ENCODE results near the gene TBC1D2. TPM values are rescaled to one million over a fixed set of nuclear protein-coding genes. Genes with fewer than 3 reads are reported as not detected.

TBC1D2 gene
- total and polyA plus RNA-seq, 2 experiments from 2014 or later = 3.7 to 6.8 TPM

- H3K27me3 Mint-ChIP-seq (ENCODE audit: insufficient read depth, low read depth, poor library complexity) = peaks cover 4% of the 10 kb centered on the region
- H3K27ac Mint-ChIP-seq = no peak overlapping the region
- Histone ChIP-seq H3K36me3 (ENCODE audit: insufficient read depth) (no peaks in the 10 kb centered on the region), H3K4me2 (no peak overlapping the region), H3K9me2 (ENCODE audit: insufficient read depth) (no peaks in the 10 kb centered on the region), H3K4me3 (no peak overlapping the region), H3K79me2 (replicated peaks; ENCODE audit: insufficient read depth) (no peaks in the 10 kb centered on the region), H3K4me1 (ENCODE audit: insufficient read depth) (no peaks in the 10 kb centered on the region), H3K27ac (ENCODE audit: low read depth) (no peak overlapping the region), H2AFZ (peak overlapping the region; percentile 78), H4K20me1 (replicated peaks; ENCODE audit: insufficient read depth) (no peaks in the 10 kb centered on the region), H3F3A (replicated peaks; ENCODE audit: low read depth) (no peaks in the 10 kb centered on the region), H3K27me3 (ENCODE audit: insufficient read depth) (no peaks in the 10 kb centered on the region)
- H3K4me3 Mint-ChIP-seq = no peak overlapping the region
- H3K9me3 Mint-ChIP-seq = no peaks in the 10 kb centered on the region
- H3K4me1 Mint-ChIP-seq = no peaks in the 10 kb centered on the region; the same call in 1 of the 3 replicates
- ATAC-seq (no peak), DNase-seq (ENCODE audit: low spot score) (no peak)
- TF ChIP-seq CTCF (conservative IDR thresholded peaks at IDR 0.05; ENCODE audit: low read depth in 2 of 2) = no peak
- TF ChIP-seq ZNF114 (CRISPR knock-in tag; IDR thresholded peaks at IDR 0.05) = no peak
- TF ChIP-seq STAT1 (IDR thresholded peaks at IDR 0.05; ENCODE audit: unreplicated experiment) = no peak
- TF ChIP-seq NANOG (IDR thresholded peaks at IDR 0.05; ENCODE audit: borderline replicate concordance) = no peak
- no peak for TF ChIP-seq CREB1 (CRISPR knock-in tag; IDR thresholded peaks at IDR 0.05; ENCODE audit: low read depth)
- no peak for TF ChIP-seq EZH2 (IDR thresholded peaks at IDR 0.05; ENCODE audit: low read depth, unreplicated experiment)
- TF ChIP-seq EZH2phosphoT487 (IDR thresholded peaks at IDR 0.05; ENCODE audit: unreplicated experiment) = no peak
- TF ChIP-seq REST (IDR thresholded peaks at IDR 0.05; ENCODE audit: unreplicated experiment) = no peak
- TF ChIP-seq ZNF331 (CRISPR knock-in tag; IDR thresholded peaks at IDR 0.05; ENCODE audit: low read depth) = no peak
- no peaks in the 10 kb centered on the region for H3K36me3 Mint-ChIP-seq (ENCODE audit: low read depth)
Observed at GRCh38 chr9:98291820-98292219, 36.4 kb upstream of the TBC1D2 start.

GRCh38 chr9:98290411-98290810, 35.0 kb upstream of the TBC1D2 start:
- H3K4me1 ChIP-seq (ENCODE audit: insufficient read depth) = no peaks in the 10 kb centered on the region
- Mint-ChIP-seq H3K36me3 (ENCODE audit: low read depth) (no peaks in the 10 kb centered on the region), H3K27ac (no peak overlapping the region), H3K4me3 (no peak overlapping the region), H3K4me1 (no peaks in the 10 kb centered on the region; the same call in 1 of the 3 replicates), H3K9me3 (no peaks in the 10 kb centered on the region), H3K27me3 (ENCODE audit: insufficient read depth, low read depth, poor library complexity) (peaks cover 4% of the 10 kb centered on the region)
- no peaks in the 10 kb centered on the region for H4K20me1 ChIP-seq (replicated peaks; ENCODE audit: insufficient read depth)
- H3K4me3 ChIP-seq = no peak overlapping the region
- no peaks in the 10 kb centered on the region for H3K27me3 ChIP-seq (ENCODE audit: insufficient read depth)
- H3K9me2 ChIP-seq (ENCODE audit: insufficient read depth) = no peaks in the 10 kb centered on the region
- H3K79me2 ChIP-seq (replicated peaks; ENCODE audit: insufficient read depth) = no peaks in the 10 kb centered on the region
- H3K4me2 ChIP-seq = no peak overlapping the region
- no peak overlapping the region for H2AFZ ChIP-seq
- no peak for DNase-seq (ENCODE audit: low spot score)
- no peak for ATAC-seq
- TF ChIP-seq POLR2AphosphoS5 (IDR thresholded peaks at IDR 0.05; ENCODE audit: low read depth) (no peak), STAT1 (IDR thresholded peaks at IDR 0.05; ENCODE audit: unreplicated experiment) (no peak), EZH2phosphoT487 (IDR thresholded peaks at IDR 0.05; ENCODE audit: unreplicated experiment) (no peak), CREB1 (CRISPR knock-in tag; IDR thresholded peaks at IDR 0.05; ENCODE audit: low read depth) (no peak), JUNB (IDR thresholded peaks at IDR 0.05; ENCODE audit: unreplicated experiment) (no peak), CTCF (conservative IDR thresholded peaks at IDR 0.05; ENCODE audit: low read depth in 2 of 2) (no peak), ZNF331 (CRISPR knock-in tag; IDR thresholded peaks at IDR 0.05; ENCODE audit: low read depth) (no peak), ZNF114 (CRISPR knock-in tag; IDR thresholded peaks at IDR 0.05) (no peak), NANOG (IDR thresholded peaks at IDR 0.05; ENCODE audit: borderline replicate concordance) (no peak), EZH2 (IDR thresholded peaks at IDR 0.05; ENCODE audit: low read depth, unreplicated experiment) (no peak), REST (IDR thresholded peaks at IDR 0.05; ENCODE audit: unreplicated experiment) (no peak)
- H3F3A ChIP-seq (replicated peaks; ENCODE audit: low read depth) = no peaks in the 10 kb centered on the region
- no peaks in the 10 kb centered on the region for H3K36me3 ChIP-seq (ENCODE audit: insufficient read depth)
- no peak overlapping the region for H3K27ac ChIP-seq (ENCODE audit: low read depth)
